GM23248 (cell line): Measurements from ENCODE around the gene AGBL3.

Source experiments
- EZH2 ChIP-seq: fragments of 200-600 bp; sonication (generic); IDR thresholded peaks from 2 replicates; pipeline ENCODE4 v1.6.1; 2018; ENCODE audit warnings: antibody characterized with exemption, mild to moderate bottlenecking; ENCODE audit not compliant: insufficient read depth, poor library complexity, severe bottlenecking
- EZH2phosphoT487 ChIP-seq: fragments of 200-600 bp; sonication (generic); IDR thresholded peaks from 2 replicates; pipeline ENCODE4 v1.6.1; 2018; ENCODE audit warnings: antibody characterized with exemption, moderate library complexity, mild to moderate bottlenecking, low read depth; ENCODE audit not compliant: insufficient read depth

DNA sequence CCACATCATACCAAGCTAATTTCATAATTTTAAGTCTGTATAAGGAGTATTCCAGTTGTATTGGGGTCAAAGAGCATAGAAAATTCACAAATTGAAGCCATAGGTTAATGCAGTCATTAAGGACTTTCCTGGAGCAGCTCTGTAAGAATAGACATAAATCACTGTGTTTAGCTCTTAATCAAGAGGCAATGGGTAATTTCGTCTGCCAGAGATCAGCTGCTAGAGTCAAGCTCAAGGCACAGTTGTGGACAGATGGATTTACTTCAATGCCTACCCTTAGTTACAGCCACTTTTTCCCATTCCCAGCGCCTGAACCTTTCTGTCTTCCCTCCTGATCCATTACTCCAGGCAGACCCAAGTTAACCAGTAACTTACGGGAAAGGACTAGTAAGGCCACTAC, 40.6 kb upstream of the AGBL3 start:
- no peak for TF ChIP-seq EZH2phosphoT487
- no peak for TF ChIP-seq EZH2
